ENCODE measurements around the gene PNPO.

The PNPO gene

DNA sequence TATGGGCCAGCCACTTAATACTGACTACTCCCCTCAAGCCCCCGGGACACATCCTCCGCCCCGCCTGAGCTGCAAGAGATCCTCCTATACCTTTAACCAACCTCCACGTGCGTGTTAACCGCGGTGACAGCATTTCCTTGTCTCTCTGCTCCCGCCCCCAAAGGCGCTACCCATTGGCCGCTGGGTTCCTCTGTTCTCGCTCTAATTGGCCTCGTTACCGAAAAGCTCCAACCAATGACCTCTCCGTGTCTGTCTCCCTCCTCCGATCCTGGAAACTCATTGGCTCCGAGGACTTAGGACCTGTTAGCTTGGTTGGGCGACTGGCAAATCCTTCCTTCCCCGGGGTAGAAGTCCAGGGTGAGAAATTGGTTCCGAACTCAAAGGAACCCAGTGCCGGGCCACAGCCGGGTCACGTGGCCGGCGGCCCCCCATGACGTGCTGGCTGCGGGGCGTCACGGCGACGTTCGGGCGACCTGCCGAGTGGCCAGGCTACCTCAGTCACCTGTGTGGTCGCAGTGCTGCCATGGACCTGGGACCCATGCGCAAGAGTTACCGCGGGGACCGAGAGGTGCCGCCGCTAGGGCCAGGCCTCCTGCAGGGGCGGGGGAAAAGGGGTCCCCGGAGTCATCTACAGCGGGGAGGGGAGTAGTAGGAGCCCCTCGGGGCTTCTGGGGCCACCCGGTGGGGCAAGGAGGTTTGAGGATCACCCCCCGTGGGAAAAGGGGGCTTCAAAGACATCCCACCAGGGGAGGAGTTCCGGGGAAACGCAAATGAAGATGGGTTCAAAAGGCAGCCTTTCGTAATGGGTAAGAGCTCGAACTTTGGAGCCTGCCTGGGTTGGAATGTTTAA lies at the start of gene PNPO:
TSS of gene PNPO (plus strand) at position 326 of the 850 bp plus-strand sequence. CDS start at position 431, 105 bp downstream.
- DNase-seq (ENCODE audit: low read depth in 2 of 2) = peak; percentile 90 to 94

DNA sequence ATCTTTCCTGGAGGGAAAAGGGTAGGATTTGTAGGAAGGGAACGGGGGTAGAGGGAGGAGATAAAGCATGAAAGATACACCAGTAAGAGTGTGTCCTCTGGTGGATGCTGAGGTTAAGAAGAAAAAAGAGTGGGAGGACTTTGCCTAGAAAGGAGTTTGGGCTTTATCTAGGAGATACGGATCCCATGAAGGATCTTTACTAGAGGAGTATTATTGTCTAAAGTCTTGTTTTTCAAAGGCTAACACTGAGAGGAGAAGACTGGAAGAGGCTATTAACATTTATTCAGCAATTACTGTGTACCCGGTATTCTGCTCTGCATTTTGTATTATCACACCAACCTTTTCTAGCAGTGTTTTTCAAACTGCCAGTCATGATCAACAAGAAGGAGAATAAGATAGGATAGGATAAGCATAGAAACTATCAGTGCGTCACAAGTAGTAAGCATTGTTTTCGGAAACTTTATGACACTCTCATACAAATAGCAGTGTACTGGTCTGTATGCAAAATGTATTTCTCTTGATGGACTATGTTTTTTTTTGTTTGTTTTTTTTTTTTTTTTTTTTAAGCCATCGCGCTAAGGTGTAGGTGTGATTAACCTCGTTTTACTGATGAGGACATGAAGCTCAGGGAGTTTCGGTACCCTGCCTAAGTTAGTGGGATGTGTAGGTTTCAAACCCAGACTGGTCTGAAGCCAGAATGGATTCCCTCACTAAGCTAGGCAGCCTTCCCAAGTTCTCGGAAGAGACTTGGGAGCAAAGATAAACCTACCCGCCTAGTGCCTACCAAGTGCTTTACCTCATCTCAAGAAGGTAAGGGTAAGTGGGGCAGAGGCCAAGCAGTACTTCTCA lies 46.6 kb upstream of the PNPO start:
- DNase-seq (ENCODE audit: low read depth in 2 of 2) = no peak

DNA sequence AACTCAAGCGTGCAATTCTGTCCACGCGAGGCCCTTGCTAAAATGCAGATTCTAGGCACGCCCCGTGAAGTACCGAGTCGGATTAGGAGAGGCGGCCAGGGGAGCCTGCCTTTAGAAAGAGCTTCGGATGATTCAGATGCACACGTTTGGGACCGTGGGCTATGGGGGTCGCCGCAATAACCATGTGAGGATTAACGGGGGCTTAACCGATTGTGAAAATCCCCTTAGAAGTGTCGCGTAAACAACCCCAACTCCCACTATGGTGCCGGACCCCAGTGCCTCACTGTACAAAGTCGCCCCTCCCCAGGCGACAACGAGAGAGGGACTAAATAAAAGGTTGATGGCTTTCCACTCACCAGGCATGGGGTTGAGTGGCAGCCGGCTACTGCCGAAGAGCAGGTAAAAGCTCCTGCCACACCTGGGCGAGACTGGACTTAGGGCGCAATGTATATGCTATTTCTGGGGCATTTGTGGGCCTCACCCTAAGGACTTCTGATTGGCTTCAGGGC lies 46.0 kb upstream of the PNPO start:
- DNase-seq (ENCODE audit: low read depth in 2 of 2) = no peak

GRCh38 chr17:47895856-47896671 lies 45.3 kb upstream of the PNPO start, which contains the start of gene SP2:
SP2 (plus strand) TSS chr17:47896236; CDS start chr17:47896287, 51 bp downstream.
- DNase-seq (ENCODE audit: low read depth in 2 of 2) = peak; percentile 100

DNA sequence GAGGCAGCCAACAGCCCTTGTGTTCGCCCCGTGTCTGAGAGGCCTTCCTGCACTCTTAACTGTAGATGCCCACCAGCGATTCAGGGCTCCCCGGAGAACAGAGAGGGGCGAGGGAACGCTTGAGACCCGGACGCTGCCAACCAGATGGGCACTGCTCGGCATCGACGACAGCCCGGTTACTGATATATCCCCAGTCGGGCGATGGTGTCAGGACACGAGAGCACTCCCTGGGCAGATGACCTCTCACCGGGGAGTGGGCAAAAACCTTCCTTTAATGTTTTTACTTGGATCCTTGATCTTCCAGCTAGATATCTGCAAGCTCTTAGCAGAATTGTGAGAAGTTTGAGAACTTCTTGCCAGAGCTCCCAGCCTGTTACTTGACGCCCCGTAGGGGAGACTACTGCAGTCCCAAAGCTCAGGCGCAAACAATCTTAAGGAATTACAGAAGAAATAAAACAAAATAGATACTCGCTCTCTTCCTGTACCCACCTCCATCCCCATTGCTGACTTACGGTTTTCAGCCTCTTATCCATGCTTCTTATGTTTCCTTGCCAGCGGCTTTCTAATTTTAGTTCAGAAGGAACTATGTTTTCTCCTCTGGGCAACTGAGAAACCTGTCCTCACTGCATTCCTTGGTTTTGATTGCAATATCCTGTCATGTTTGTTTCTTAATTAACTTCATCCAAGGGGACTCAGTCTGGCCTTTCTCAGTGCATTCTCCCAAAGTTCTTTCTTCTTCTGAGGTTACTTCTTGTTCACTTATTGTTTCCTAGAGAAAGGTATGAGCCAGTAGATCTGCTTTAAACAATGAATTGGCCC lies 44.5 kb upstream of the PNPO start:
- DNase-seq (ENCODE audit: low read depth in 2 of 2) = no peak

DNA sequence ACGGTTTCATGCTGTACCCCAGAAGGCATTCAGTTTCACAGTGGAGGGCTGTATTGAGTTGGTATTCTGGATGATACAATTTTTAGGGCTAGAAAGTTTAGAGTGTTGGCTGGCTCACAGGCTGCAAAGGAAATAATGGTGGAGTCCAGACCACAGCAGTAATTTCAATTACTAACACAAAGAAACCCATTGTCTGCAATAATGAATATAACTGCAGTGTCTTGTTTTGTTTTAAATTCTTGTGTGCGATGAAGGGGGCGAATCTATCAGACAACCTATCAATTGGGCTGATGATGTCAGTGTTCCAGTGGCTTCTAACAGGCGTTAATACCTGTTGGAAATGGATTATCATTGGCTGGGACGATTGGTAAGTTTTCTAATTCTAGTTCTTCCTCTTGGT lies 43.8 kb upstream of the PNPO start:
- DNase-seq (ENCODE audit: low read depth in 2 of 2) = no peak

DNA sequence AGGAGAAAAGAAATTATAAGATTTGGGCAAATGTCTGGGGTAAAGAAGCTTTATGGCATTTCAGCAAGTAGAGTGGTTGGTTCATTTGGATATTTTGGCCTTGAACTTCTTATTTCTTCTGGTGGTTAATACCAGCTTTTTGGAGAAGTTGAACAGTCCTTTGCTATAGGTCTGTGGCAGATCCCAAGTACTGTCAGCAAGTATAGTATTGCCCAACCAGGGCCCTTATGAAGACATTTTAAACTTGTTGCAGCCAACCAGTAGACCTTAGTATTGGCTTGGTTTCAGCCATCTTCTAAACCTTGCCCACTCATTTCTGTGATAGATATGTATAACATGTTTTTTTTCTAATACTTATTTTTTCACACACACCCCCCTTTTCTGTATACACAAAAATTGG lies 43.1 kb upstream of the PNPO start:
- DNase-seq (ENCODE audit: low read depth in 2 of 2) = no peak

GRCh38 chr17:47899643-47900042 lies 41.7 kb upstream of the PNPO start:
- DNase-seq (ENCODE audit: low read depth in 2 of 2) = no peak

GRCh38 chr17:47901423-47901822 lies 39.9 kb upstream of the PNPO start:
- no peak for DNase-seq (ENCODE audit: low read depth in 2 of 2)

DNA sequence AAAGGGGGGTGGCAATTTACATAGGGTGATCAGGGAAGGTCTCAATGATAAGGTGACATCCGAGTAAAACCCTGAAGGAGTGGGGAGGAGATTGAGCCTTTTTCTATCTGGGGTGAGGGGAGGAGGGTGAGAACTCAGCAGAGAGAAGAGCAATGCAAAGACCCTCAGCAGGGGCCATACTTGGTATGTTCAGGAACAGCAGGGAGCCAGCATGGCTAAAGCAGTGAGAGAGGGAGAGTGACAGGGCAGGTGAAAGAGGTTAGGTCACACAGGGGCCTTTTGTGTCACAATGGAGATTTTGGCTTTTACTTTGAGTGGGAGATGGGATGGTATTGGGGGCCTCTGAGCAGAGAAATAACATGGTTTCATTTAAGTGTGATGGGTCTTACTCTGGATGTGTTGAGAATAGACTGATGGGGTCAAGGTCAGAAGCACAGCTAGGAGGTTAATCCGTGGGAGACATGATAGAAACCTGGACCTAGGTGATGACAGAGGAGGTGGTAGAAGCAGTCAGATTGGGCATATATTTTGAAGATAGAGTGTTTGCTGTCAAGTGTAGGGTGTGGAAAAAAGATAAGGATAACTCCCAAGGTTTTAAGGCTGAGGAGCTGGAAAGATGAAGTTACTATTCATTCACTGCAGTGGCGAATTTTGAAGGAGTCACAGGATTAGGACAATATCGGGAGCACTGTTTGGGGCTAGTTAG lies 39.2 kb upstream of the PNPO start:
- DNase-seq (ENCODE audit: low read depth in 2 of 2) = no peak

GRCh38 chr17:47905221-47905733 lies 36.1 kb upstream of the PNPO start:
- DNase-seq (ENCODE audit: low read depth in 2 of 2) = peak; percentile 51 to 60

- no peak for DNase-seq (ENCODE audit: low read depth in 2 of 2)
Observed at GRCh38 chr17:47906443-47906842, 34.9 kb upstream of the PNPO start.

GRCh38 chr17:47907932-47908562 lies 33.3 kb upstream of the PNPO start:
- DNase-seq (ENCODE audit: low read depth in 2 of 2) = no peak

DNA sequence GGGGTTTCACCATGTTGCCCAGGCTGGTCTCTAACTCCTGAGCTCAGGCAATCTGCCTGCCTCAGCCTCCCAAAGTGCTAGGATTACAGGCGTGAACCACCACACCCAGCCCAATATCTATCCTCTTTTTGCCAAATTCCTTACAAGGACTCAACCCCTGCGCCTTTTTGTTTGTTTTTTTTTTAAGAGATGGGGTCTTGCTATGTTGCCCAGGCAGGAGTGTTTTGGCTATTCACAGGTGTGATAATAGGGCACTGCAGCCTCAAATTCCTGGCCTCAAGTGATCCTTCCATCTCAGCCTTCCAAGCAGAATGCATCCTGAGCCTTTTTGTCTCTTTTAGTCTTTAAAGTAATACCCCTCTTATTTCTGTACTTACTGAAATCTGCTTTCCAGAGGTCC lies 28.3 kb upstream of the PNPO start:
- DNase-seq (ENCODE audit: low read depth in 2 of 2) = no peak

GRCh38 chr17:47914306-47914948 lies 26.9 kb upstream of the PNPO start:
- DNase-seq (ENCODE audit: low read depth in 2 of 2) = no peak

DNA sequence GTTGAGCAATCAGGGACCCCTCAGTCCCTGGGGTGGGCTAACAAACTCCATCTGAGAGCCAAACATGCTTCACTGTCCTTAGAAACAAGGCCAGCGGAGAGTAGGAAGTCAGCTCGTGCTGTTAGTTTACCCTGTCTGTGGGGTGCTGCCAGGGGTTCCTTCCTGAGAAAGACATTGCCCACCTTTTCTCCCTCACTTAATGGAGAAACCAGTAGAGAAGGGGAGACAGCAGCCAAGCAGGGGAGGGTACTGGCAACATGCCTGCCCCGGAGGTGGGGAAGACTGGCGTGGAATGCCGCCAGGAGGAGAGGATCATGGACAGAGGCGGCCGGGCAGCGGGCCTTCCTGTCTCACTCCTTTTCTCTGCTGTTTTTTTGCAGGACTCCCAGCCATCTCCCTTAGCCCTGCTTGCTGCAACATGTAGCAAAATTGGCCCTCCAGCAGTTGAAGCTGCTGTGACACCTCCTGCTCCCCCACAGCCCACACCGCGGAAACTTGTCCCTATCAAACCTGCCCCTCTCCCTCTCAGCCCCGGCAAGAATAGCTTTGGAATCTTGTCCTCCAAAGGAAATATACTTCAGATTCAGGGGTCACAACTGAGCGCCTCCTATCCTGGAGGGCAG lies 25.5 kb upstream of the PNPO start:
- no peak for DNase-seq (ENCODE audit: low read depth in 2 of 2)

- no peak for DNase-seq (ENCODE audit: low read depth in 2 of 2)
Observed at GRCh38 chr17:47916489-47917208, 24.7 kb upstream of the PNPO start.

- no peak for DNase-seq (ENCODE audit: low read depth in 2 of 2)
Observed at GRCh38 chr17:47917581-47917980, 23.8 kb upstream of the PNPO start.

Data from fibroblast of skin of left biceps (primary cell).